ENCODE data around the gene MLLT6.

MLLT6 gene

DNA sequence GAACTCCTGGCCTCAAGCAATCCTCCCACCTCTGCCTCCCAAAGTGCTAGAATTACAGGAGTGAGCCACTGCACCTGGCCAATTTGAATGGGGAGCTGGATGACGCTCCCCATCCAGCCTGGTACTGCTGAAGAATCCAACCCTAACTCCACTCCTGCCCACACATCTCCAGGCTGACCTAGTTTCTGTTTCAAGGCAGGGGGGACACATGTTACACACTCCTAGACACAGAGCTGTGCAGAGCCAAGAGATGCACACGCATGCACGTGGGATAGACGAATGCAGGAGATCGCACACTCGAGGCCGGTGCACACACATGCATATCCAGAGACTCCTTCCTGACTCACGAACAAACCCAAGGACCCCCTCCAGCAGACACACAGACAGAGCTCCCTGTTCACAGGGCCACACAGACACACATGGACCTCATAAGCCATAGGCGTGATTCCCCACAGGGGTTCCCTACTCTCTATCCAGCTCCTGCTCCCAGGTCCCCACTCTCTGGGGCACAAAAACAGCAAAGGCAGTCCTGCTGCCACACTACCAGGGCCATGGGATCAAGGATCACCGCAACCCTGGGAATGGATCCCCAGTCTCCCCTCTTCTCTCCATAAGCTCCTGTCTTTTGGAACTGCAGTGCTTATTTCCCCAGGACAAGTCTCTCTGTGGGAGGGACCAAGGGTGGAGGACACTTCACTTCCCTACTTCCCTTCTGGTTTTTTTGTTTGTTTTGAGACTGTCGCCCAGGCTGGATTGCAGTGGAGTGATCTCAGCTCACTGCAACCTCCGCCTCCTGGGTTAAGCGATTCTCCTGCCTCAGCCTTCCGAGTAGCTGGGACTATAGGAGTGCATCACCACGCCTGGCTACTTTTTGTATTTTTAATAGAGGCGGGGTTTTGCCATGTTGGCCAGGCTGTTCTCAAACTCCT, 44.7 kb upstream of the MLLT6 start:
- TF ChIP-seq, protein P1, sequence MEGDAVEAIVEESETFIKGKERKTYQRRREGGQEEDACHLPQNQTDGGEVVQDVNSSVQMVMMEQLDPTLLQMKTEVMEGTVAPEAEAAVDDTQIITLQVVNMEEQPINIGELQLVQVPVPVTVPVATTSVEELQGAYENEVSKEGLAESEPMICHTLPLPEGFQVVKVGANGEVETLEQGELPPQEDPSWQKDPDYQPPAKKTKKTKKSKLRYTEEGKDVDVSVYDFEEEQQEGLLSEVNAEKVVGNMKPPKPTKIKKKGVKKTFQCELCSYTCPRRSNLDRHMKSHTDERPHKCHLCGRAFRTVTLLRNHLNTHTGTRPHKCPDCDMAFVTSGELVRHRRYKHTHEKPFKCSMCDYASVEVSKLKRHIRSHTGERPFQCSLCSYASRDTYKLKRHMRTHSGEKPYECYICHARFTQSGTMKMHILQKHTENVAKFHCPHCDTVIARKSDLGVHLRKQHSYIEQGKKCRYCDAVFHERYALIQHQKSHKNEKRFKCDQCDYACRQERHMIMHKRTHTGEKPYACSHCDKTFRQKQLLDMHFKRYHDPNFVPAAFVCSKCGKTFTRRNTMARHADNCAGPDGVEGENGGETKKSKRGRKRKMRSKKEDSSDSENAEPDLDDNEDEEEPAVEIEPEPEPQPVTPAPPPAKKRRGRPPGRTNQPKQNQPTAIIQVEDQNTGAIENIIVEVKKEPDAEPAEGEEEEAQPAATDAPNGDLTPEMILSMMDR (IDR thresholded peaks at IDR 0.05; ENCODE audit: low read depth, low read length), result no peak
- DNase-seq (ENCODE audit: low read depth in 2 of 2), result no peak
- no peak overlapping the region for H3K4me3 ChIP-seq (replicated peaks in 1 of 2; ENCODE audit: low read depth in 2 of 2, low read length in 2 of 2)

- peak; percentile 46 to 57 for DNase-seq (ENCODE audit: low read depth in 2 of 2)
- TF ChIP-seq, protein P1 (IDR thresholded peaks at IDR 0.05; ENCODE audit: low read depth, low read length), result peak; percentile 85
- H3K4me3 ChIP-seq (replicated peaks in 1 of 2; ENCODE audit: low read depth in 2 of 2, low read length in 2 of 2), result no peak overlapping the region
Measured at GRCh38 chr17:38663125-38663751, 41.8 kb upstream of the MLLT6 start.

GRCh38 chr17:38663964-38664644, 41.0 kb upstream of the MLLT6 start:
- DNase-seq (ENCODE audit: low read depth in 2 of 2), result no peak
- no peak overlapping the region for H3K4me3 ChIP-seq (replicated peaks in 1 of 2; ENCODE audit: low read depth in 2 of 2, low read length in 2 of 2)
- TF ChIP-seq, protein P1 (IDR thresholded peaks at IDR 0.05; ENCODE audit: low read depth, low read length), result no peak

DNA sequence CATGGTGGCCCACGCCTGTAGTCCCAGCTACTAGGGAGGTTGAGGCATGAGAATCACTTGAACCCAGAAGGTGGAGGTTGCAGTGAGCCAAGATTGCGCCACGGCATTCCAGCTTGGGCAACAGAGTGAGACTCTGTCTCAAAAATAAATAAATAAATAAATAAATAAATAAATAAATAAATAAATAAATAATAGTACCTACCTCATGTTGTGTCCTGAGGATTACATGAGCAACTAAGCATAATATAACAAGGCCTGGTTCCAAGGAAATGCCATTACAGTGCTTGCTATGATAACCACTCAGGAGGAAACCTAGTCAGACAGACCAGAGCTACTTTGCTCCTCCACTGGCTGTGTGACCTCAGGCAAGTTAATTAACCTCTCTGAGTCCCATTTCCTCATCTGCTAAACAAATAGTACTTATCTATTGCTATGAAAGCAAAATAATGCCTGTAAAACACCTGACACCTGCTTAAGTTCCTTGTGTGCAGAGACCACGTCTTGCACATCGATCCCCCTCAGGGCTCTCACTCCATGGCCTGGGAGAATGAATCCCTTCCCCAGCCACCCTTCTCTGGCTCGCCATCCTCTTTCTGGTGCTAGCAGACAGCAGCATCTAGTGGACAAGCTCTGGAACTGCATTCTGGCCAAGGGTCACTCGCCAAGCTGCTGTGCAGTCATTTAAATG, 37.8 kb upstream of the MLLT6 start:
- H3K4me3 ChIP-seq (replicated peaks in 1 of 2; ENCODE audit: low read depth in 2 of 2, low read length in 2 of 2), result no peak overlapping the region
- TF ChIP-seq, protein P1 (IDR thresholded peaks at IDR 0.05; ENCODE audit: low read depth, low read length), result peak; percentile 100
- DNase-seq (ENCODE audit: low read depth in 2 of 2), result peak; percentile 79 to 82

DNA sequence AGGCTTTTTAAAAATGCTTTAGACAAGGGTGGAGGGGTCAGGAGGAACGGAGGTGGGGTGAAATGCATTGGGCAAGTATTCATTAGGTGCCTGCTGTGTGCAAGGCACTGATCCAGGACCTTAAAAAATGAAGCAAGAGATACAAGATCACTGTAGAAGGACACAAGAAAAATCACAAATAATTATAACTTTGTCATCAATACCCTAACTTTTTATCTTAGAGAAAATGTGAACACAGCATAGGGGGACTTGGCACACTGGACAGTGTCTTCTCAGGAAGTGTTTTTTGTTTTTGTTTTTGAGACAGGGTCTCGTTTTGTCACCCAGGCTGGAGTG, 37.3 kb upstream of the MLLT6 start:
- TF ChIP-seq, protein P1 (IDR thresholded peaks at IDR 0.05; ENCODE audit: low read depth, low read length), result no peak

GRCh38 chr17:38669520-38669919, 35.6 kb upstream of the MLLT6 start:
- no peak for DNase-seq (ENCODE audit: low read depth in 2 of 2)
- TF ChIP-seq, protein P1 (IDR thresholded peaks at IDR 0.05; ENCODE audit: low read depth, low read length), result no peak
- no peak overlapping the region for H3K4me3 ChIP-seq (replicated peaks in 1 of 2; ENCODE audit: low read depth in 2 of 2, low read length in 2 of 2)

More for the DNA sequence above, 37.3 kb upstream of the MLLT6 start:
- H3K4me3 ChIP-seq (replicated peaks in 1 of 2; ENCODE audit: low read depth in 2 of 2, low read length in 2 of 2), result no peak overlapping the region
- DNase-seq (ENCODE audit: low read depth in 2 of 2), result no peak
